A549 (cell line): ENCODE data around the gene RELL1.

Experiments used
- BHLHE40 ChIP-seq: IDR thresholded peaks from 2 replicates; pipeline ENCODE4 v1.6.1; 2012; ENCODE audit warnings: low read depth, low read length, inconsistent platforms
- CTCF ChIP-seq: fragments of >200 bp; sonication (Bioruptor Twin); formaldehyde crosslinking; IDR thresholded peaks from 3 replicates; pipeline ENCODE4 v1.5.1; 2016
- ESRRA ChIP-seq: fragments of 150-350 bp; IDR thresholded peaks from 2 replicates; pipeline ENCODE4 v1.6.1; 2014; ENCODE audit warnings: mild to moderate bottlenecking, low read length, borderline replicate concordance
- MAX ChIP-seq: IDR thresholded peaks from 2 replicates; pipeline ENCODE4 v1.6.1; 2012
- MYC ChIP-seq: IDR thresholded peaks from 2 replicates; pipeline ENCODE4 v1.6.1; 2012; ENCODE audit warnings: mild to moderate bottlenecking, inconsistent platforms, low read length, improper control_type of control experiment, borderline replicate concordance
- POLR2A ChIP-seq: IDR thresholded peaks from 2 replicates; pipeline ENCODE4 v1.6.1; 2012; ENCODE audit warnings: mild to moderate bottlenecking, low read length
- RFX5 ChIP-seq: fragments of 450-650 bp; IDR thresholded peaks from 2 replicates; pipeline ENCODE4 v1.7.1; 2014; ENCODE audit warnings: antibody characterized with exemption, mild to moderate bottlenecking, moderate library complexity
- SREBF2 ChIP-seq: fragments of 450-650 bp; IDR thresholded peaks from 2 replicates; pipeline ENCODE4 v1.6.1; 2014; ENCODE audit warnings: mild to moderate bottlenecking, moderate library complexity

GRCh38 chr4:37667197-37668100, 18.7 kb downstream of the RELL1 start:
- TF ChIP-seq CTCF: no peak
- TF ChIP-seq MAX: no peak
- no peak for TF ChIP-seq ESRRA
- no peak for TF ChIP-seq BHLHE40
- TF ChIP-seq MYC: no peak
- no peak for TF ChIP-seq POLR2A
- no peak for TF ChIP-seq SREBF2
- TF ChIP-seq RFX5: no peak
